Urothelium cell line (cell line): ENCODE measurements around the gene NELL1.
"Not testable (repeated sequence)": the region's sequence is repeated elsewhere in the genome, so short reads cannot be mapped to it uniquely, and the experiment has no call there.

ENCODE experiments used
- DNase-seq: peaks from one replicate; pipeline ENCODE4 v3.0.0; 2011; ENCODE audit warnings: low spot score, mixed read lengths
- FAIRE-seq: peaks from 2 replicates; lab custom pipeline; 2011; peaks lifted over from hg19 to GRCh38; lab: Jason Lieb, UNC

NELL1 gene

DNA sequence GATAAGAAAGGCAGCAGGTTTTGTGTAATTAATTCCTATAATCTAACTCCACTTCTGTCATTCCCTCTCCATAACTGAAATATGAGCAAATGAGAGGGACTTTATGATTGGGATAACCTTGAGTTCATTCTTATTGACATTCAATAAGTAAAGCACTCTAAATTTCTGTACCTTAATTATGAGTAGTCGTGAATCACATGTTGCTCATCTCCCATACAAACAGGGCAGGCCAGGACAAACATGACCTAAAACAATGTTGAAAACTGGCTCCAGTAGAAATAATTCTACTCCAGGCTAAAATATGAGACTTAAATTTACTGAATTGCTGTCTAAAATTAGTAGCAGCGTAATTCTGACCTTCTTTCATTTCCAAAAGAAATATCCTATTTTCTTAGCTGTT is 505.4 kb downstream of the NELL1 start:
- DNase-seq (no peak), FAIRE-seq (no peak)

DNA sequence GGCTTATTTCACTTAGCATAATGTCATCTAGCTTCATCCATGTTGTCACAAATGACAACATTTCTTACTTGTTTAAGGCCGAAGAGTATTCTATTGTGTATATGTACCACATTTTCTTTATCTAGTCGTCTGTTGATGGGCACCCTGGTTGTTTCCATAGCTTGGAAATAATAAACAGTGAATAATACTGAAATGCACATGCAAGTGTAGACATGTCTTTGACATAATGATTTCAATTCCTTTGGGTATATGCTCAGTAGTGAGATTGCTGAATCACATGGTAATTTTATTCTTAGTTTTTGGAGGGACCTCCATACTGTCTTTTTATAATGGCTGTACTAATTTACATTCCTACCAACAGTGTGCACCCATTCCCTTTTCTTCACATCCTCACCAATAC is 508.0 kb downstream of the NELL1 start:
- no peak for DNase-seq
- no peak for FAIRE-seq

DNA sequence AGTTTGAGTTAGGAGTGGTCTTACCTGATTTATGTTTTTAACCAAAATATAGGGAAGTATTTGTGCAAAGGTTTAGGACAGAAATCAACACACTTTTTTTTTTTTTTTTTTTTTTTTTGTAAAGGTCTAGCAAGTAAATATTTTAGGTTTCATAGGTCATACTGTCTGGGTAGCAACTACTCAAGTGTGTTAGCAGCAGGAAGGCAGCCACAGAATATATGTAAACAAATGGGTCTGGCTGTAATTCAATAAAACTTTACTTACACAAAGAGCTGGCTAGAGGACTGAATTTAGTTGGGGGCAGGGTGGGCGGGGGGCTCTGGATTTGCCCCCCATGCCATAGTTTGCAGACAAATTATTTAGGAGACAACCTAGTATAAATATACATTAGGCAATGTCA is 510.4 kb downstream of the NELL1 start:
- DNase-seq (no peak), FAIRE-seq (no peak)

DNA sequence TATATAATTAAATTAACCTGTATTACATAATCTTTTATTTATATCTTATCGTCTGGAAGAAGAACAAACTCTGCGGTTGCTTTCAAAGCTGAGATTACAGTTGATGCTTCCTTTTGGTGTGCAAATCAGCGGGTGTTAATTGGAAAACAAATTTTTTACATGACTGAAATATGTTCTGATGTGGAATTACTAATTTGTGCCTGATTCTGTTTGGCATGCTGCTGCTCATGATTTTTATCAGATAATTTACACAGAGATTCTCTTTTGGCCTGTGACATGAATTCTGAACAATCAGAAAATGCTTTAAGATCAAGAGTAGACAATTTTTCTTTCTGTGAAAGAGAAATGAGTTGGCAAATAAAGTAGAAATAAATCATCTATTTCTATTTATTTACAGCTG is 510.8 kb downstream of the NELL1 start:
- DNase-seq: no peak
- FAIRE-seq: no peak

DNA sequence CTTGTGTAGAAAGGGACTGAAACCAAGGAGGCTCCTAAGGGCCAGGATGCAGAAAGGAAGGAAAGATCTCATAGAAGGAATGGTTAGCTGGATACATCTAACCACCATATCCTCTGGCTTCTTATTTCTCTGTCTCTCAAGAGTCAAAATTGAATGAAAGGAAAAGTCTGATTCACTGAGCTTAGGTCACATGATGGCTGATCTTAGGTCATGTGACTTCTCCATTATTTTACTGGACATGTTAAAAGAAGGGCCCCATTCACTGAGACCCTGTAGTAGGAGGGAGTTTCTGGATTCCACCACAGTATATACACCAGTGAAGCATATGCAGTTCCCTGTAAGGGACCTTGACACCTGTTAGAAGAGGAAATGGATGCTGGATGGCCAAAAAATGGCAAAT is 516.6 kb downstream of the NELL1 start:
- DNase-seq (no peak), FAIRE-seq (no peak)

DNA sequence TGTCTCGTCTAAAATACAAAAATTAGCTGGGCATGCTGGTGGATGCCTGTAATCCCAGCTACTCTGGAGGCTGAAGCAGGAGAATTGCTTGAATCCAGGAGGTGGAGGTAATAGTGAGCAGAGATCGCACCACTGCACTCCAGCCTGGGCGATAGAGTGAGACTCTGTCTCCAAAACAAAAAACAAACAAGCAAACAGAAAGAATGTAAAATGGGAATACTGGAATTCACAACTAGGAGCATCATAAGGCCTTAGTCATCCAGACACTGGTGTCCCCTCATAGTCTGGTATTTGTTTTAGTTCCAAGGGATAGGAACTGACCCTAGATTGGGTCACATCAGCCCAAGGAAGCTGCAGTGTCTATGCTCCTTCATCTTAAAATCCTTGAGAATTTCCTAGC is 520.8 kb downstream of the NELL1 start:
- DNase-seq (no peak), FAIRE-seq (no peak)

DNA sequence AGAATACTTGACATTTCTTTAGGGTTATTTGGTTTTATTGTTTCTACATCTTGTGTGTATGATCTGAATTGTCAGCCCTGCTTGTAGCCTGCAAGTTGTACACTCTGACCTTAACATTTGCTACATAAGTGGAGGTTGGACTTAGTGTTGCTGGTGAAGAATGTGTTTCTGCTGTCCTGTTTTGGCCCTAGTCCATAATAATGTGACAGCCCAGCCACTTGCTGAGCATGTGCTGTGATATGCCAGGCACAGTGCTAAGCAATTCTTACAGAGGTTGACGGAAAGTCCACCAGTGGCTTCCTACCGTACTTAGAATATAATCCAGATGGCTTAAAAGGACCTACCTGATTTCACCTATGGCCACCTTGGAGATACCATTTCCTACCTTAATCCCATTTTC is 526.6 kb downstream of the NELL1 start:
- DNase-seq (no peak), FAIRE-seq (peak; percentile 42)

DNA sequence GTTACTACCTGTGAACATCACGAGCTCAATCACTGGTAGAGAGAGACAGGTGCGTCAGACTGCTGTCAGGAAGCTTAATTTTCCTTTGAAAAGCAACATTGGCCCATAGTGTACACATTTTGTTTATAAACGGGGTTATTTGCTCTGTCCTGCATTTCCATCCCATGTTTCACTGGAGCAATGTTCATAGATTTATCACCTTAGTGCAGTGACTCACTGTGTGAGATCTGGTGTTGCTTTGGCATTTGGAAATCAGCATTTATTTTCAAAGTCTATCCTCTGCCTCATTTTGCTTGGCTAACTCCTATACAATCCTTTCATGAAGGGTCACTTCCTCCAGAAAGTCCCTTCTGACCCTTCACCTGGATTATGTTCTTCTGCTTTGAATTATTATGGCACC is 529.1 kb downstream of the NELL1 start:
- DNase-seq (no peak), FAIRE-seq (no peak)

DNA sequence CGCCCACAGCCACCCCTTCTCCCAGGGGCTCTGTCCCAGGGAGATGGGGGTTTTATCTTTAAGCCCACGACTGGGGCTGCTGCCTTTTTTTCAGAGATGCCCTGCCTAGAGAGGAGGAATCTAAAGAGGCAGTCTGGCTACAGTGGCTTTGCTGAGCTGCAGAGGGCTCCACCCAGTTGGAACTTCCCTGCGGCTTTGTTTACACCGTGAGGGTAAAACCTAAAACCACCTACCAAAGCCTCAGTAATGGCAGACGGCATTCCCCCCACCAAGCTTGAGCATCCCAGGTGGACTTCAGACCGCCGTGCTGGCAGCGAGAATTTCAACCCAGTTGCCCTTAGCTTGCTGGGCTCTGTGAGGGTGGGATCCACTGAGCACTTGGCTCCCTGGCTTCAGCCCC is 535.8 kb downstream of the NELL1 start:
- DNase-seq: no peak
- FAIRE-seq: no peak

DNA sequence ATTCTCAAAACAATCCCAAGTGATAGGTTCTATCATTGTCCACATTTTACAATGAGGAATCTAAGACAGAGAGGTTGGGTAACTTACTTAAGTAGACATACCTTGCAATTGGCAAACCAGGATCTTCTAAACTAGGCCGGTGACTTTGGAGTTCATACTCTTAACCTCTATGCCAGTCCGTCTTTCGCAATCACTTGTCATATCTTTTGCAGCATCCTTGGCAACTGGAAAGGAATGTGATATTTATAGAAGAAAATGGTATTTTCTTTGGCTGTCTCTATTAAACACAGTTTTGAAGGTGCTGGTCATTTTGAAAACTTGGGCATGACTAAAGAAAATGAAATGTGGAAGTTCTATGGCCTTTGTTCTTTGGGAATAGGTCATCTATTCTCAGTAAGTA is 556.5 kb downstream of the NELL1 start:
- no peak for DNase-seq
- no peak for FAIRE-seq

DNA sequence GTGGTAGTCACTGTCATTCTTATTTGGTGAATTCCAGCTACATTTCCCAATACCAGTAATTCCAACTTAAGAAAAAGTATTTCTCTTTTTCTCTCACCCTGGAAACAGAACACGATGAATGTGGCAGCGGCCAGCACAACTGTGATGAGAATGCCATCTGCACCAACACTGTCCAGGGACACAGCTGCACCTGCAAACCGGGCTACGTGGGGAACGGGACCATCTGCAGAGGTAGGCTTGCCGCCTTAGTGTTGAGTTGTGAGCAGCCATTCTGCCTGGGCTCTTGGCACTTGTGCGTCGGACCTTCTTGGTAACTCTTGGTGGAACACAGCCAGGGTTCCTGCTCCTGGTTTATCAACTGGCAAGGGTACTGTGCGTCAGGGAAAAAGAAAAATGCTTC is 559.8 kb downstream of the NELL1 start:
- DNase-seq: no peak
- FAIRE-seq: no peak

DNA sequence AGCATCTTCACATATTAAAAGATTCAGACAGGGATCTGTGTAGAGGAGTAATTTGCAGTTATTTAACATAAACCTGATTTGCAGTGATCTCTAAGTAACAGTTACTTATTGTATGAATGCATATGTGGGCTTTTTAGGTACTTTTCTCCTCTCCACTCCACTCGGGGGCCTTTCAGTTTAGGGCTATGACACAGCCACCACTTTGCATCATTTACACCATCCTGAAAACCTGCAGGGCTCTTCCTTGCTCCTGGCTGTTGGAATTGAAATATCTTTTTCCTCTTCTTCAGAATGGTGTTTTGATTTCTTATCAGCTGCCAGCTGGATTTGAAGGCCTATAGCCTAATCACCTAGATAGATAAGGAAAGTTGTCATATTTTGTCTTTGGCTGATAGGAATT is 580.8 kb downstream of the NELL1 start:
- FAIRE-seq (no peak), DNase-seq (no peak)

DNA sequence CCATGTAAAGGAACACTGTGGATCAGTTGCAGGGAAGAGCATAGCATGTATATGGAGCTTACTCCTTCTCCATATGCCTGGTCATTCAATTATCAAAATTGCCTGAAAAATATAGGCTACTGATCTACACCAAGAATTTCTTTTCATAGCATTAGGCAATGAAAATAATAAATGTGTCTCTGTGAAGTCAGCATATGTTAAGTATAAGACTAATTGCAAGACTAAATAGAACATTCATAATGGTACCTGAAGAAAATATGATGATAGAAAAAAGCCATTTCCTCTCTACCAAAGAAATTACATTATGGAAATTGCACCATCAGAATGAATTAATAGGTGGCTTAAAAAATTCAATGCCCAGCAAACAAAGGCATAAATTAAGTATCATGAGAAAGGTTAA is 584.7 kb downstream of the NELL1 start:
- no peak for DNase-seq
- FAIRE-seq: no peak

DNA sequence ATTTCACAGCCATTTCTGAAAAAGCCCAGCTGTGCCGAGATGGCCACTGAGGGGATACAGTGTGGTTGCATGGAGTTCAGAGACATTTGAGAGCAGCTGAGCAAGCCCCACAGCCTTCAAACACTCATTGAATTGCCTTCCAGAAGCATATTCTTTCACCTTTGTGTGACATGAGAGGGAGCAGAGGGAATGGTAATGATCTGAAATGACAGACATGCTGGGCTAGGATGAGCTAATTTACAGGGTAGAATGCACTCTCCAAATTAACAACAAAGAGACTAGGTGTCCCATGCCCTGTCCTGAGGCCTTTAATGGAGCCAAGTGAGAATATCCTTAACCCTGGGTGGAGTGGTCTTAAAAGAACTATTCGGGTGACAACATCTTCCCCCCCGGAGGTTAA is 585.4 kb downstream of the NELL1 start:
- DNase-seq (no peak), FAIRE-seq (no peak)

DNA sequence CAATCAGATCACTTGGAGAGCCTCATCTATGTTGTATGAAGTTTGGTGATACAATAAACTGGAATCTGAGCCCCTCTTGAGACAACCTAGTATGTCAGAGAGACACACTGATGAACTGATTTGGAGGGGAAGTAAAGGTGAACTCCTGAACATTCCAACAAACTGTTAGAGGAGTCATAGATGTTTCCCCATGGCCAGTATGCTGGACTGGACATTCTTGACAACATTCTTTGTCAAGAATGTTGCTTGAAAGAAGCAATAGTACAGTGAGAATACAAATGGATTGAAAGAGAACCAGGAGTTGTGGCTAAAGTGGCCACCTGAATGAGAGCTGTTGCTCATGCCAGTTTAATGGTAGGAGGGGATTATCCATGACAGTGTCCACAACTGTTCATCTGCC is 588.1 kb downstream of the NELL1 start:
- no peak for DNase-seq

DNA sequence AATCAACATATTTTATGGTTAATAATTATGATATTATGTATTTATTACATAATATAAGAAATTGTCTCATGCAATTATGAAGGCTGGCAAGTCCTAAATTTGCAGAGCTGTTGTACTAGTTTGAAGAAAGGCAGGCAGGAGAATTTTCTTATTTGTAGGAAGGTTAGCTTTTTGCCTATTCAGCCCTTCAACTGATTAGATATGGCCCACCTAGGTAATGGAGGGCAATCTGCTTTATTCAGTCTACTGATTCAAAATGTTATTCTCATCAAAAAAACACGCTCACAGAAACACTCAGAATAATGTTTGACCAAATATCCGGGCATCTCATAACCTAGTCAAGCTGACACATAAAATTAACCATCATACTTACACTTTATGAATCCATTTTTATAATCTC is 589.0 kb downstream of the NELL1 start:
- FAIRE-seq: no peak
- DNase-seq: no peak

More for the DNA sequence above, 588.1 kb downstream of the NELL1 start:
- FAIRE-seq: no peak

DNA sequence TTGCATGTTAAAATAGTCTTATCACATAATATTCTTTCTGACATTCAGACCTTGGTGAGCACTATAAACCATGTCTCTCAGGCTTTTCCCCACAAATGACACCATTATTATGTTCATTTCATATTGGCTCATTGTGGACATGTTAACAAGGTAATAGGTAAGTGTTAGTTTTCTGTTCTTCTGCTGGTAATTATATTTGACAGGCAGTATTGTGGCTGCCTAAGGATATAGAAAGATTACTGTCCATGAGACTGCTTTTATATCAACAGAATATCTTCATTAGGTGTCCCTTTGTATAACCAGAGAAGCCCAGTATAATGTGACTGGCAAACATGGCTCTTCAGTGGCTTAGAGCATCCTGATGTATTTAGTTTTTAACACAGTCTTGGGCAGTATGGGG is 590.7 kb downstream of the NELL1 start:
- no peak for DNase-seq
- FAIRE-seq: no peak

DNA sequence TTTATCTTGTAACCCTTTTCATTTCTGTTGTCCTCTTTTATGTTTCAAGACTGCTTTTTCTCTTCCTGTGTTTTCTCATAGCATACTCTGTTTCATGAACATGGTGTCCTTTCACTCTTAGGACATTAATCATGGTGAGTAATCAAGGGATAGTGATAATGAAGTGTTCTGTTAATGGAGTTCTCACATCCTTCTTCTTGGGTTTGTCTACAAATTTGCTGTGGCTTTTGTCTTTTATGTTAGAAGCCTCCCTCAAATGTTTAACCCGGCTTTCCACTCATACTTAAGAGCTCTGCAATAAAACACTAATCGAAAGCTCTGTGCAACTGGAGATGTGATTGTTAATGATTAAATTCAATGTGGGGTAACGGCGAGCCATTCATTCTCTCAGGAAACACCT is 593.6 kb downstream of the NELL1 start:
- no peak for FAIRE-seq
- no peak for DNase-seq

DNA sequence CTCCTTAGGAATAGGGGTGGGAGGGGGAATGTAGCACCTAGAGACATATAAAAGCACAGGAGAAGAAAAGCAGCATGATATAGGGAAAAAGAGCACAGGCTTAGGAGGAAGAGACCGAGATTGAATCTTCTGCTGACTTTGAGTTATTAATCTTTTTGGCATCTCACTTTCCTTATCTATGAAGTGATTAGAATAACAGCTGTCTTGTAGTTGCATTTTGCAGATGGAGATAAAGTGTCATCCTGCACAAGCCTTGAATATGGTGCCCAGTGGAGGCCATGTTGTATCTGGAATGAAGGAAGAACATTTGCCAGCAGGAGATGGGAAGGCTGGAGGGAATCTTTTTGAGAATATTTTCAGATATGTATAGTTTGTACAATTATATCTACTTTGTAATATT is 594.7 kb downstream of the NELL1 start:
- DNase-seq (no peak), FAIRE-seq (no peak)

DNA sequence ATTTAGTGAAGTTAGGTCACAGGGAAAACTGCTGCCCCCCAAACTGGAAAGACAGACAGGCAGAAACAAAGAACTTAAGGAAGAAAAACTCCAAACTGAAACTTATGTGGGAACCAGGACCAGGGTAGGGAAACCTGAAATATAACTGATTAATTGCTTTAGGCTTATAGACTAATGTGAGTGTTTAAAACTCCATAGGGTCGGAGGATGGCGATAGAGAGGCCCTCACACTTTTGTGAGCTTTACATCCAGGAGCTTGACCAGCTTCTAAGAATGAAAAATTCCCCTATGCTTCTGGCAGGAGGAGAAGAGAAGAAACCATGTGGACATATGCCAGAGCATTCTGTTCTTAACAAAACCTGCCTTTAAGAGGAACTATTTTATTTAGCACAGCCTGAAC is 598.6 kb downstream of the NELL1 start:
- DNase-seq: no peak
- FAIRE-seq: no peak

DNA sequence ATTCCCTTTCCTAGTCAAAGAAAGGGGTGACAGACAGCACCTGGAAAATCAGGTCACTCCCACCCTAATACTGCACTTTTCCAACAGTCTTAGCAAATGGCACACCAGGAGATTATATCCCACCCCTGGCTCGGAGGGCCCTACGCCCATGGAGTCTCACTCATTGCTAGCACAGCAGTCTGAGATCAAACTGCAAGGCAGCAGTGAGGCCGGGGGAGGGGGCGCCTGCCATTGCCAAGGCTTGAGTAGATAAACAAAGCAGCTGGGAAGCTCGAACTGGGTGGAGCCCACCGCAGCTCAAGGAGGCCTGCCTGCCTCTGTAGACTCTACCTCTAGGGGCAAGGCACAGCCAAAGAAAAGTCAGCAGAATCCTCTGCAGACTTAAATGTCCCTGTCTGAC is 602.8 kb downstream of the NELL1 start:
- DNase-seq, FAIRE-seq: not testable (repeated sequence)

DNA sequence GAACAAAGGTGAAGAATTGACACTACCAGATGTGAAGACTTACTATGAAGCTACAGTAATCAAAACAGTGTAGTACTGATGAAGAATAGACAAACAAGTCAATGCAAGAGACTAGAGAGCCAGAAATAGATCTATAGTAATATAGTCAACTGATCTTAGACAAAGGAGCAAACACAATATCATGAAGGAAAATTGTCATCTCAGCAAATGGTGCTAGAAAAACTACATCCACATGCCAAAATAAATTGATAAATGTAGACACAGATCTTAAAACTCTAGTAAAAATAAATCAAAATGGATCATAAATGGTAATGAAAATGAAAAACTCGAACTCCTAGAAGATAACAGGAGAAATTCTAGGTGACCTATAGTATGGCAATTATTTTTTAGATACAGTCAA is 609.5 kb downstream of the NELL1 start:
- DNase-seq (no peak), FAIRE-seq (no peak)

DNA sequence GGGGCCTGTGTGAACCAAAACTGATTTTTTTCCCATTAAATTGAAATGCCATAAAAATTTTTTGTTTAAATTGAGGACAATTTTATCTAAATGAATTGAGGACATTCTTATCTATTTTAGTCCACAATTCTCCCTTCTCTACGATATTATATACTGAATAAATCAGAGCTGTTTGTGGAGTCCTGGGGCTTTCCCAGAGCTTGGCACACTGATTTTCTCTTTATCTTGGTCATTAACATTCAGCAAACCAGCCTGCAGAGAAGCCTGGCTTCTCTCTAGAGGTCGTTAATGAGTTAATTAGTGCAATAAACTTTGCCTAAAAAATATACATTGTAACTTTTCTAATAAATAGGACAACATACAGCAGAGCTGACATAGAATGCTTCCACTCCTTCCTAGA is 615.7 kb downstream of the NELL1 start:
- no peak for FAIRE-seq

DNA sequence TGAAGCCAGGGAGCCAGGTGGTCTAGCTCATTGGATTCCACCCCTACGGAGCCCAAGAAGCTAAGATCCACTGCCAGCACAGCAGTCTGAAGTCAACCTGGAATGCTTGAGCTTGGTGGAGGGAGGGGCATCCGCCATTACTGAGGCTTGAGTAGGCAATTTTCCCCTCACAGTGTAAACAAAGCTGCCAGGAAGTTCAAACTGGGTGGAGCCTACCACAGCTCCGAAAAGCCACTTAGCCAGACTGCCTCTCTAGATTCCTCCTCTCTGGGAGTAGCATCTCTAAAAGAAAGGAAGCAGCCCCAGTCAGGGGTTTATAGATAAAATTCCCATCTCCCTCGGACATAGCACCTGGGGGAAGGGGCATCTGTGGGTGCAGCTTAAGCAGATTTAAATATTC is 620.3 kb downstream of the NELL1 start:
- FAIRE-seq: no peak
- DNase-seq: no peak

More for the DNA sequence above, 615.7 kb downstream of the NELL1 start:
- DNase-seq: no peak
